Naive thymus-derived CD8-positive, alpha-beta T cell (primary cell): ENCODE data around the gene TMEM87B. TPM values are rescaled to one million over a fixed set of nuclear protein-coding genes. Genes with fewer than 3 reads are reported as not detected.

Source experiments
- ATAC-seq, 2 donors: fragments of 150-1000 bp; cut with Tn5 transposase in 1 of 2; sonication (Bioruptor Pico), chemical (Tn5 transposase) in 1 of 2; 1 replicate in 1 of 2; 2 replicates in 1 of 2; pipeline ENCODE4 v1.10.0; 2021; ENCODE audit warnings: mild to moderate bottlenecking in 2 of 2, moderate library complexity in 2 of 2
- POLR2A ChIA-PET: fragments of 350-600 bp; sonication (Branson Sonifier 250); formaldehyde crosslinking; loops from one replicate; lab custom pipeline; 2021; ENCODE audit warnings: antibody characterized with exemption; lab: Charles Lee
- DNase-seq, 10 donors: peaks; one replicate each; pipeline versions ENCODE4 v3.0.0 to v3.0.0-alpha.2; 2020 to 2022
- H3K27ac Mint-ChIP-seq, 10 donors: one replicate each; pipeline ENCODE4 v1.8.0; 2020 to 2022; ENCODE audit warnings: mild to moderate bottlenecking in 10 of 10, mixed read lengths in 10 of 10, moderate library complexity in 4 of 10, inconsistent platforms in 1 of 10
- H3K27me3 Mint-ChIP-seq, 5 donors: one replicate each; pipeline ENCODE4 v1.8.0; 2021 to 2022; ENCODE audit warnings: mixed read lengths in 5 of 5
- H3K36me3 Mint-ChIP-seq, 3 donors: one replicate each; pipeline ENCODE4 v1.8.0; 2020 to 2022; ENCODE audit warnings: mixed read lengths in 3 of 3, mild to moderate bottlenecking in 2 of 3, inconsistent platforms in 1 of 3
- H3K4me1 Mint-ChIP-seq, 4 donors: one replicate each; pipeline ENCODE4 v1.8.0; 2021 to 2022; ENCODE audit warnings: mixed read lengths in 4 of 4
- H3K4me3 Mint-ChIP-seq, 10 donors: one replicate each; pipeline ENCODE4 v1.8.0; 2020 to 2022; ENCODE audit warnings: mild to moderate bottlenecking in 10 of 10, mixed read lengths in 10 of 10, moderate library complexity in 6 of 10, inconsistent platforms in 1 of 10
- H3K9me3 Mint-ChIP-seq, 9 donors: one replicate each; pipeline ENCODE4 v1.8.0; 2020 to 2022; ENCODE audit warnings: mixed read lengths in 9 of 9, mild to moderate bottlenecking in 3 of 9, inconsistent platforms in 1 of 9, moderate library complexity in 1 of 9
- polyA plus RNA-seq, 3 donors: library from polyadenylated mRNA; unstranded; fragments of 300-500 nt; fragmentation: Illumina TruSeq; gene quantifications; one replicate each; pipeline ENCODE4 v1.2.3, GENCODE V29; 2021
- total RNA-seq, 8 experiments: library from RNA in 2 of 8; stranded (reverse) in 2 of 8; gene quantifications; one replicate each; pipeline ENCODE4 v1.2.3 and lab custom pipeline; 2021 to 2026

The TMEM87B gene
- total and polyA plus RNA-seq, 5 experiments from 2014 or later: 7.0 to 23.8 (median 11.8) TPM

DNA sequence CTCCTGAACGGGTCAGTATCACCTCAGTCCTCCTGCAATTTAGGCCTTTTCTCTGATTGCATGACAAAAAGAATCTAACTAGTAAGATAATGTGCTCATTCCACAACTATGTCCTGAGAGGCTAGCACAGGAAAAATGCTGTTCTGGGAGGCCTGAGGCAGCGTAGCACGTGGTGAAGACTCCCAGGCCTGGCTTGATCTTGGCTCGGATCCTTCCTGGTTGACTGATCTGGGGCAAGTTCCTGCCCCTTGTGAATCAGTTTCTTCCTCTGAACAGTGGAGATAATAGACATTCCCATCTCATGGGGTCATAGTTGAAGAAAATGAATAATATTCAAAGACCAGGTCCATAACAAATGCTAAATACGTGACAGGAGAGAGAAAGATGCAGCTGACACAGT lies 95.4 kb downstream of the TMEM87B start:
- H3K36me3 Mint-ChIP-seq: no peaks in the 10 kb centered on the region
- POLR2A ChIA-PET: no interaction called here
- no peak for ATAC-seq
- peaks cover 0 to 2% (median 0%) of the 10 kb centered on the region in 5 donors for H3K27me3 Mint-ChIP-seq
- peaks cover 9 to 12% (median 11%) of the 10 kb centered on the region in 4 donors for H3K4me1 Mint-ChIP-seq
- no peak overlapping the region for H3K4me3 Mint-ChIP-seq
- H3K27ac Mint-ChIP-seq: peak overlapping the region in 3 of 10 donors; percentile 20 to 70 (median 40)
- no peaks in the 10 kb centered on the region for H3K9me3 Mint-ChIP-seq
- no peak for DNase-seq

DNA sequence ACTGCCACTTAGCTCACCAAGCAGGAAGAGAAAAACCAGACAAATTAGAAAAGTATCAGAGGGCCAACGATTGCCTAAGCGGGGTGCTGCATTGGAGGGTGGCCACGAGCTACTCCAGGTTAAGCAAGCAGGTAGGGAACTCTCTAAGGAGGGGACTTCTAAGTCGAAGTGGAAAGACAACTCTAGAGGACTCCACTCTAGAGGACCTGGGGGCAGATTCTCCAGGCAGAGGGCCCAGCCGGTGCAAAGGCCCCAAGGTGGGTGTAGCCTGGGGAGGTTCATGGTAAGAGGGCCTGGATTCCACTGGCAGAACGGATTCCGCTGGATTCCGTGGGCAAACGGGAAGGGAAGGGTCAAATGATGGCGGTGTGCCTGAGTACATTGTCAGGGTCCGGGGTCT lies 95.8 kb downstream of the TMEM87B start:
- Mint-ChIP-seq H3K4me1 (peaks cover 12 to 17% (median 15%) of the 10 kb centered on the region in 4 donors), H3K27ac (peak overlapping the region in 4 of 10 donors; percentile 20 to 70 (median 51)), H3K9me3 (no peaks in the 10 kb centered on the region), H3K27me3 (peaks cover 0 to 2% (median 0%) of the 10 kb centered on the region in 5 donors), H3K4me3 (no peak overlapping the region), H3K36me3 (no peaks in the 10 kb centered on the region)
- POLR2A ChIA-PET: no interaction called here
- ATAC-seq: no peak
- no peak for DNase-seq

DNA sequence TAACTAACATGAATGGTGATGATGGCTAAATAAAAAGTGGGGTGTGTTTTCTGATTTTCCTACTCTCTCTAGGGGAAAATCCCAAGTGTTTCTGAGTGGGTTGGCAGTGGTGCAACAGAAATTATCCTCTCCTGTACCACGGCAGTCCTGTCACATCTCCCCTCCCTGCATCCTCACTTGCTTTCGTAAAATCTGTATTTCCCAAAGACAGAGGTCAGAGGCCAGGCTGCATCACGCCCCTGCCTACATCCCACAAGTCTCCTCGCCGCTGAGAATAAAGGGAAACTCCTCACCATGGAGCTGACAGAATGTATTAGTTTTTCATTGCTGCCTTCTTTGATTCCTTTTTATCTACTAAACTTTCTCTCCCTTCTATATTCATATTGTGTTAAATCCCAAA lies 96.2 kb downstream of the TMEM87B start:
- H3K36me3 Mint-ChIP-seq: no peaks in the 10 kb centered on the region
- POLR2A ChIA-PET: no interaction called here
- peaks cover 16 to 21% (median 19%) of the 10 kb centered on the region in 4 donors for H3K4me1 Mint-ChIP-seq
- DNase-seq (no peak), ATAC-seq (no peak)
- no peak overlapping the region for H3K4me3 Mint-ChIP-seq
- no peaks in the 10 kb centered on the region for H3K9me3 Mint-ChIP-seq
- H3K27me3 Mint-ChIP-seq: peaks cover 0 to 2% (median 0%) of the 10 kb centered on the region in 5 donors
- H3K27ac Mint-ChIP-seq: peak overlapping the region in 3 of 10 donors; percentile 35 to 62 (median 40)

DNA sequence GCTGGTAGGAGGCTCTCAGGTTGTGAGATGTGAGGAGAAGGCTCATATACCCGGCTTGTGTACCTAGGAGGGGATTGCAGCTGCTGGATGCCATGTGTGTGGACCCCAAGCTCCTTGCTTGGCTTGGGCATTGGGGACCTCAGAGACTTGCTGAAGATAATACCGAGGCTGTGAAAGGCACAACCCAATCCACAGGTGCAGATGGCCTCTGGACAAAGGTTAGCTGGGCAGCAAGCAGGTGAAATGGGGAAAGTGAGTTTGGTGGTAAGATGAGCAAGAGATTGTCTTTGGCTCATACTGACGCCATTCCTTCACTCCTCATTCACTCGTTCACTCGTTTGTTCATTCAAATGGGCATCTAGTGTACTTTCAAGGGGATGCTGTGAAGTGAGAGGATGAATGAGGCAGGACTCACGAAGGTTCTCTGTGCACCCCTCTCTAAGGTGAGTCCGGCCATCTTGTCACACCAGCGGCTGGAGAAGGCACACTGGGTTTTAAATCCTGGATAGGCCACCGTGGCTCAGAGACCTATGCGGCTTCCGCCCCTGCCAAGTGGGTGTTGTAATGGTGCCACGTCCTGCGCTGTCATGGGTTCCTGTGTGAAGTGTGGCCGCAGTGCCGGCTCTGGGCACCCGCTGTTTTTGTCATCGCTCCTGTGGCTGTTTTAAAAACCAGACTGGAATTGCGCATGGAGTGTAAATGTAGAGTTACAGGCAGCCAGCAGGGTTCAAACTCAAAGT lies 96.8 kb downstream of the TMEM87B start:
- POLR2A ChIA-PET: no interaction called here
- Mint-ChIP-seq H3K4me3 (no peak overlapping the region), H3K9me3 (no peaks in the 10 kb centered on the region), H3K27me3 (peaks cover 0 to 2% (median 0%) of the 10 kb centered on the region in 5 donors), H3K27ac (peak overlapping the region in 3 of 10 donors; percentile 35 to 52 (median 40)), H3K4me1 (peaks cover 21 to 27% (median 25%) of the 10 kb centered on the region in 4 donors), H3K36me3 (no peaks in the 10 kb centered on the region)
- no peak for DNase-seq
- no peak for ATAC-seq

DNA sequence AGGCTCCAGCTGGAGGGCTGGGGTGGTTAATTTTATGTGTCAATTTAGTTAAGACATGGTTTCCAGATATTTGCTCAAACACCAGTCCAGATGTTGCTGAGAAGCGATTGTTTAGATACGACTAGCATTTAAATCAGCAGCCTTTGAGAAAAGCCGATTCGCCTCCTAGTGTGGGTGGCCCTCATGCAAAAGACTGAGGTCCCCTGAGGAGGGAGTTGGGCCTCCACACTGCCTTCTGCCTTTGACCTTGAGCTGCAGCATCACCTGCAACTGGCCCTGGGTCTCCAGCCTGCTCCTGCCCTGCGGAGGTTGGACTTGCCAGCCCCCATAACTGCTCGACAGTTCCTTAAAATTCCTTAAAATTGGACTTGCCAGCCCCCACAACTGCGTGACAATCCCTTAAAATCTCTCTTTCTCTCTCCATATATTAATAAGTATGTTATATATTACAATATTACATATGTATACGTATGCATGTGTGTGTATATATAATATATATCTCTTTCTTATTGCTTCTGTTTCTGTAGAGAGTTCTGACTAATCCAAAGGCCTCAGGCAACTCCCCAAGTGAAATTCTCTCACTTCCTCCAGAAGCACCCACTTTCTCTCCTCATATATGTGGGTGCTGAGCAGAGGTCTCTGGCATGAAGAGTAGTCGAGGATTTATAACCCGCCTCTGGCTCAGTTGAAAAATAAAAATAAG lies 97.6 kb downstream of the TMEM87B start:
- no peaks in the 10 kb centered on the region for H3K36me3 Mint-ChIP-seq
- no peak for DNase-seq
- POLR2A ChIA-PET: no interaction called here
- no peak for ATAC-seq
- peaks cover 0 to 2% (median 0%) of the 10 kb centered on the region in 5 donors for H3K27me3 Mint-ChIP-seq
- H3K27ac Mint-ChIP-seq: peak overlapping the region in 4 of 10 donors; percentile 22 to 65 (median 47)
- peaks cover 18 to 28% (median 27%) of the 10 kb centered on the region in 4 donors for H3K4me1 Mint-ChIP-seq
- no peaks in the 10 kb centered on the region for H3K9me3 Mint-ChIP-seq
- no peak overlapping the region for H3K4me3 Mint-ChIP-seq

DNA sequence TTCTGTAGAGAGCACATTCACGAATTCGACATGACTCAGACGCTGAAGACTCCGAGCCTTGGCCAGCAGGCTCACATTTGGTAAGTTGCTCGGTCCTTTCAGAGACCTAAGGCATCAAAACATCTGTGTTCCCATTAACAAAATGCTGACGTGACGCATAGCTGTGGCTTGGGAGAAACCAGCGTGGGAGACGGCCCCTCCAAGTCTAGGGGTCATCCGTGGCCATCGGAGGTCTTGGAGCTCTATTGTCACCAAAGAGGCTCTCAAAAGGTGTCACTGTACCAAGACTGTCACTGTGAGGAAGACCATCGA lies 98.1 kb downstream of the TMEM87B start:
- no peaks in the 10 kb centered on the region for H3K9me3 Mint-ChIP-seq
- peaks cover 18 to 29% (median 28%) of the 10 kb centered on the region in 4 donors for H3K4me1 Mint-ChIP-seq
- H3K4me3 Mint-ChIP-seq: no peak overlapping the region
- ATAC-seq (no peak), DNase-seq (no peak)
- POLR2A ChIA-PET: no interaction called here
- H3K27me3 Mint-ChIP-seq: no peaks in the 10 kb centered on the region
- H3K27ac Mint-ChIP-seq: peak overlapping the region in 3 of 10 donors; percentile 22 to 46 (median 29)
- no peaks in the 10 kb centered on the region for H3K36me3 Mint-ChIP-seq

DNA sequence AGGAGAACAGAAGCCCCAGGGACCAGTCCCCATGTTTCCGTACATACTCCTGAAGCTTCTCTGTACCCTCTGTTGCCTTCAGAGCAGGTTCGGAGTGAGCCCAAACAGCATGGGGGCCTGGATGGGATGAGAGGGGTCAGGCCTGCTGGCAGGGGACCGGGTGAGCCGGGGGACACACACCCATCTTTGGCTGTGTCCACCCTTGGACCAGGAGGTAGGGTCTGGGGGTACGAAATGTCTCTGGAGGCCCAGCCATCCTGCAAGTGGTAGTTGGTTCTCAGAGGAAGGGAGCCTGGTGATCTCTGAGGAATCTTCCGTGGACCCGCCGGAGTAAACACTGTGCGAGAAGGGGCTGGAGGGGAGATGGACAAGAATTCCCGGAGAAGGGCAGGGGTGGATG lies 98.4 kb downstream of the TMEM87B start:
- no peak overlapping the region for H3K4me3 Mint-ChIP-seq

DNA sequence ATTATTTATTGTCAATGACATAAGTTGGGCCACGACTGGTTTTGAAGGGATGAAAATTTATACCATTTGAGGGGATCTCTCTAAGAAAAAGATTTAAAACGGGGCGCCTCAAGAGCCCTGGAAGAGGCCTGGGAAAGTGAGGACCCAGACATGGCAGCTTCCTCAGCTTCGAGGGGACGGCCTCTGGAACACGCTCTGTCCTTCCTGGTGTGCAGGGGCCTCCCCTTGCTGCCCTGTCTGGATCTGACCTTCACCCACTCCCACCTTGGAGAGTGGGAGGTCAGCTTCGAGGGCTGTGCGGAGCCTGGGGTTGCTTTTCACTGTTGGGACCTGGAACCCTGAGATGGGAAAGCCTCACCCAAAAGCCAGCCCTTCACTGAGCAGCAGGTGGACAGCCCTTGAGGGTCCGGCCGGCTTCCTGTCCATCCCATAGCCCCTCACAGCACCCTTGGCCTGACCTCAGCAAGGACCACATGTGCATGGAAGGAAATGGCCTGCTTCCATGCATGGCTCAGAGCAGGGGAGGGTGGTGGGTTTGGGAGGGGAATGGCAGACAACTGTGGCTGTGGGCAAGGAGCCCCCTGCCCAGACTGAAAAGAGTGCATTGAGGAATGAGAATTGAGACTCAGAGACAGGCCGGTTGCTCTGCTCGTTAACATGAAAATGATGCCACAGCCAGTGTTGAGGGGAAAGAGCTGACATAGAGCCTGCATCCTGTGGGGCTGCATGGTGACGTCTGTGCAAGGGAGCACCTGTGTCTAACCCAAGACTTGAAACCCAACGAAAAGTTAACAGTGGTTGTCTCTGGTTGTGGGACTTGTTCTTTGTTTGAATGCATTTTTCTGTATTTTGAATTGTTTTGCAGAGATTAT lies 99.4 kb downstream of the TMEM87B start:
- Mint-ChIP-seq H3K36me3 (no peaks in the 10 kb centered on the region), H3K4me3 (peak overlapping the region; percentile 39 to 87 (median 83)), H3K9me3 (no peaks in the 10 kb centered on the region), H3K4me1 (peaks cover 18 to 29% (median 28%) of the 10 kb centered on the region in 4 donors), H3K27me3 (no peaks in the 10 kb centered on the region), H3K27ac (peak overlapping the region; percentile 85 to 96 (median 91))
- ATAC-seq (peak; percentile 81 to 96), DNase-seq (peak in 8 of 10 donors; percentile 16 to 80 (median 71))
- POLR2A ChIA-PET: interaction anchor here (1.0 to 2.3 kb wide), 5 partner anchors 28 to 100 kb away, joined by 4 to 9 read pairs (median 7); partner anchors contain the start of genes TMEM87B and ZC3H8

More for the DNA sequence above, 98.4 kb downstream of the TMEM87B start:
- POLR2A ChIA-PET: no interaction called here
- no peak for ATAC-seq
- H3K9me3 Mint-ChIP-seq: no peaks in the 10 kb centered on the region
- peaks cover 18 to 29% (median 28%) of the 10 kb centered on the region in 4 donors for H3K4me1 Mint-ChIP-seq
- no peaks in the 10 kb centered on the region for H3K36me3 Mint-ChIP-seq
- H3K27ac Mint-ChIP-seq: peak overlapping the region in 6 of 10 donors; percentile 22 to 87 (median 48)
- H3K27me3 Mint-ChIP-seq: no peaks in the 10 kb centered on the region
- DNase-seq: no peak

DNA sequence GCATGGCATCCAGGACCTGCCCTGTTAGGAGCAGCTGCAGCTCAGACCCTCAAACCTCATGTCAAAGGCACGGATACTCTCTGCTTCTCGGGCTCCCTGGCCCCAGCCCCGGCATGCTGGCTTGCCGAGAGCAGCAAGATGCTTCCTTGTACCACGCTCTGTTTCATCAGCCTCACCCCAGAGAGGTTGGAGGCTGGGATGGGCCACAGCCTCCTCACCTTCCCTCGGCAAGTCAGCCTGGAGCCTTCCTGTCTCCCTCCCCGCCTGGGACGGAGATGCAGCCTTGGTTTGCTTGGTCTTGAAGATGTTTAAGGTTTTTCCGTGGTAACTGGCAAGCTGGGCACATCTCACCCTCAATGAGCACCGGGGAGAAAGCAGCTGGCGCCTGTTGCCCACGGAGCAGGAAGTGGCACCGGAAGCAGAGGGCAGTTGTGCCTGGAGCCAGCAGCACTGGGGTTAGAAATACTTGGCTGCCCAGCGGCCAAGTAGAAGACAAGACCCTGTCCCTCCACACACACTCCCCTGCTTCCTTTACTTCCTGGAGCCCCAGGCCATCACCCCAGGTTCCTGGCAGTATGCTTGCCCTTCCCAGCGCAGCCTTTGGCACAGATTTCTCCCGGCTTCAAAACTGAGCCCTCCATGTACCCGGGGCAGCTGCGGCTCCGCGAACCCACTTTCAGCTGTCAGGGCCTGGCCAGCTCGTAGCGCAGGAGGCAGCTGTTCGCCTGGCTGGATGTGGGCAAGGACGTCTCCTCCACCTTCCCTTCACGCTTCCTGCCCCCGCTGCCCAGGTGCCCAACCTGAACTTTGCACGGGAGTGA lies 100.5 kb downstream of the TMEM87B start:
- peak overlapping the region; percentile 72 to 87 (median 83) for H3K4me3 Mint-ChIP-seq
- H3K27ac Mint-ChIP-seq: peak overlapping the region; percentile 85 to 96 (median 91)
- ATAC-seq (peak; percentile 13 to 59), DNase-seq (peak in 8 of 10 donors; percentile 9 to 44 (median 24))
- POLR2A ChIA-PET: interaction anchor here (0.6 to 2.3 kb wide), 6 partner anchors 15 to 101 kb away, joined by 4 to 9 read pairs (median 6); partner anchors contain the start of genes TMEM87B and ZC3H8
- H3K4me1 Mint-ChIP-seq: peaks cover 18 to 29% (median 28%) of the 10 kb centered on the region in 4 donors
- H3K9me3 Mint-ChIP-seq: no peaks in the 10 kb centered on the region
- no peaks in the 10 kb centered on the region for H3K27me3 Mint-ChIP-seq
- H3K36me3 Mint-ChIP-seq: no peaks in the 10 kb centered on the region

DNA sequence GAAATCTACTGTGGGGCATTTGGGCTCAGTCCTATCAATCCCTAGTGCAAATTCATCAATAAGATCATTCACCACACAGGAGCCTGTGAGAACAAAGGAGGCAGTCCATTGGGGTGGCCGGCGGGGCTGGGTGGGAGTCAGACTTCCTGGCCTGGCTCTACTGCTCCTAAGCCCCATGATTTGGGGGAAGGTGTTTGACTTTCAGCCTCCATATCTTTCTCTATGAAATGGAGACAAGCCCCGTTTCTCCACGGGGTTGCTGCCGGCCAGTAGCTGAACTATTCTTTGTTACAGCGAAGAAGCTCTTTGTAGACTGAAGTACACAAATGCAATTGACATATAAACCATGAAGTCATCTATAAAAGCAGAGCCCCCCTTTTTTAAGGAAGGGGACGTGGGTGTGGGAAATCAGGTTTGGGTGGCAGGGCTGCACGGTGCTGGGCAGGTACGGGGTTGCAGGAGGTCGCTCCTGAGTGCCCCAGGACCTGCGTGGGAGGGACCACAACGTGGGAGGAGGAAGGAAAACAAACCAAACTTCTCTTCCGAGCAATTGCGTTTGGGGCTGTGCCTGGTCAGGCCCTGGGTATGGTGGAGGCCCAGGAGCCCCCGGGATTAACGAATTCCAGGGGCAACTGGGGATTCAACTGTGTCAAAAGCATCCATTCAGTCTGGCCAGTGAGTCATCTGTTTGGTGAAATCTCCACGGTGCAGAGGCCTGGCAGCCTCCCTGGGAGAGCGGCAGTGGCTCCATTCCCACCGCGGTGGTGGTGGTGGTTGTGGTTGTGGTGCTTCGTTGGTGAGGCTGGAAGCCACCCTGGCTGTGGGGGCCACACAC lies 101.3 kb downstream of the TMEM87B start:
- POLR2A ChIA-PET: interaction anchor here (0.6 to 2.3 kb wide), 5 partner anchors 14 to 102 kb away, joined by 4 to 9 read pairs (median 7); partner anchors contain the start of genes TMEM87B and ZC3H8
- H3K27me3 Mint-ChIP-seq: no peaks in the 10 kb centered on the region
- peak overlapping the region; percentile 72 to 87 (median 83) for H3K4me3 Mint-ChIP-seq
- DNase-seq: peak in 7 of 10 donors; percentile 16 to 33 (median 23)
- peak; percentile 23 to 38 for ATAC-seq
- peaks cover 18 to 29% (median 28%) of the 10 kb centered on the region in 4 donors for H3K4me1 Mint-ChIP-seq
- no peaks in the 10 kb centered on the region for H3K36me3 Mint-ChIP-seq
- peak overlapping the region; percentile 85 to 96 (median 91) for H3K27ac Mint-ChIP-seq
- H3K9me3 Mint-ChIP-seq: no peaks in the 10 kb centered on the region

DNA sequence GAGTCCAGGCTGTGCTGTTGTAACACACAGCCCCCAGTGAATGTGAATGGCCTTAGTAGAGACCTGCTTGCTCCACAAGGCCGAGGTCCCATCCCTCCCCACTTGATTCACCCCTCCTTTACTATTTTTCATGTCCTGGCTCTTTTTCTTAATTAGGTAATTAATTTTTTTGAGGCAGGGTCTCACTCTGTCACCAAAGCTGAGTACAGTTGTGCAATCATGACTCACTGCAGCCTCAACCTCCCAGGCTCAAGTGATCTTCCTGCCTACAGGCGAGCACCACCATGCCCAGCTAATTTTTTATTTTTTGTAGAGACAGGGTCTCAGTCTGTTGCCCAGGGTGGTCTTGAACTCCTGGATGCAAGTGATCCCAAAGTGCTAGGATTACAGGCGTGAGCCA lies 102.4 kb downstream of the TMEM87B start:
- no peaks in the 10 kb centered on the region for H3K9me3 Mint-ChIP-seq
- ATAC-seq (no peak), DNase-seq (no peak)
- H3K4me1 Mint-ChIP-seq: peaks cover 18 to 29% (median 28%) of the 10 kb centered on the region in 4 donors
- H3K27ac Mint-ChIP-seq: peak overlapping the region in 3 of 10 donors; percentile 16 to 84 (median 33)
- no peaks in the 10 kb centered on the region for H3K27me3 Mint-ChIP-seq
- peak overlapping the region in 5 of 10 donors; percentile 26 to 59 (median 30) for H3K4me3 Mint-ChIP-seq
- POLR2A ChIA-PET: no interaction called here
- no peaks in the 10 kb centered on the region for H3K36me3 Mint-ChIP-seq
